Measurements from ENCODE around the gene CHRNA10.

Gene CHRNA10

DNA sequence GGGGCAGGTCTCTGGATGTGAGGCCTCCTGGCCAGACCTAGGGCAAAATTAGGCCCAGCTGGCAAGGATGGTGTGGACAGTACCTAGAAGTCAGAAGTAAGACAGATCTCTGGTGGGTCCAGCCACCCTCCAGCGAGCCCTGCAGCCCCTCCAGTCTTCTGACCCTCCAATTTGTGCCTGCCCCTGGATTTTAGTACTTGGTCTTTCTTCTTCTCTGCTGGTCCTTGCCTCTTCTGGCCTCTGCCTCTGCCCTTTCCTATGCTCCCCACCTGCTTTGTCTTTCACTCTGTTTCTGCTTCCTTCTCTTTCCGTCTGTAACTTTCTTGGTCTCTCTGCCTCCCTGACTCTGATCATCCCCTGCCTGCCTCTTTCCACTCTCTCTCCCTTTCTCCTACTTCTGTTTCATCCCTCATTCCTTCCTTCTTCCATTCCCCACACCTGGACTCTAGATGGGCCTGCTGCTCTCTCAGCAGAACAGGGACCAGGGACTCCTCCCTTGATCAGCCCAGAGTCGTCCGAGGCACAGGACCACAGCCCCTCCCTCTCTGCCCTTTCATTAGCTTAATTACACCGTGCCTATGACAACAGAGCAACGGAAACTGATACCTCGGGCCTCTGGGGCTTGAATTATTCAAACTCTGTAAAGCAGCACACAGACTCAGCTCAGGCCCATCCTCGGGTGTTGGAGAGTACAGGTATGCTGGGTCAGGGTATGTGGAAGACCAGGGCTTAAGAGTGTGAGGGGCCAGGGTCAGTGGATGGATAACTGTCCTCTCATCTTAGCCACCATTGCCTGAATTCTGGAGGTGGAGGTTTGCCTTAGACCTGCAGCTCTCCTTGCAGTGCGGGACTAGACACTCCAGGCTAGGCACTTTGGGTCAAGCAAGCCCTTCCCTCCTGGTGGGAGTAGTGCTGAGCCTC lies at the start of gene CHRNA10:
TSS of gene CHRNA10 (minus strand) at position 51 of the 921 bp plus-strand sequence. CDS start 72 bp downstream, outside the sequence.
- no peak for DNase-seq

DNA sequence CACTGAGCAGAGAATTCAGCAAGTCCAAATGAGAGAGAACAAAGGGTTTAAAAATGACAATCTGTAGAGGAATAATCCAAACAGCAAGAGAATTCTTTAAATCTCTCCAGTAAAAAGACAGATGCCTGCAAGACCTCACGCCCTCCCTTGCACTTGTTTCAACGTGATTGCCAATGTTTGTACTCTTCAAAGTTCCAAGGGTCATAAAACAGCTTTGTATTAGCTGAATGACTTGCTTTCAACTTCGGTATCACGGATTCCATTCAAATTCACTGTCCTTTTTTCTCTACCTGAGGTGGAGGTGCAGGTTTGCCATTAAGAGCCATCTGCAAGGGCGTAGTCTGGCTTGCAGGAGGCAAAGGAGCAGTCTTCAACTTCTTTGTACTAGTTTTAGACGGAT lies 41.1 kb upstream of the CHRNA10 start:
- no peak for DNase-seq

DNA sequence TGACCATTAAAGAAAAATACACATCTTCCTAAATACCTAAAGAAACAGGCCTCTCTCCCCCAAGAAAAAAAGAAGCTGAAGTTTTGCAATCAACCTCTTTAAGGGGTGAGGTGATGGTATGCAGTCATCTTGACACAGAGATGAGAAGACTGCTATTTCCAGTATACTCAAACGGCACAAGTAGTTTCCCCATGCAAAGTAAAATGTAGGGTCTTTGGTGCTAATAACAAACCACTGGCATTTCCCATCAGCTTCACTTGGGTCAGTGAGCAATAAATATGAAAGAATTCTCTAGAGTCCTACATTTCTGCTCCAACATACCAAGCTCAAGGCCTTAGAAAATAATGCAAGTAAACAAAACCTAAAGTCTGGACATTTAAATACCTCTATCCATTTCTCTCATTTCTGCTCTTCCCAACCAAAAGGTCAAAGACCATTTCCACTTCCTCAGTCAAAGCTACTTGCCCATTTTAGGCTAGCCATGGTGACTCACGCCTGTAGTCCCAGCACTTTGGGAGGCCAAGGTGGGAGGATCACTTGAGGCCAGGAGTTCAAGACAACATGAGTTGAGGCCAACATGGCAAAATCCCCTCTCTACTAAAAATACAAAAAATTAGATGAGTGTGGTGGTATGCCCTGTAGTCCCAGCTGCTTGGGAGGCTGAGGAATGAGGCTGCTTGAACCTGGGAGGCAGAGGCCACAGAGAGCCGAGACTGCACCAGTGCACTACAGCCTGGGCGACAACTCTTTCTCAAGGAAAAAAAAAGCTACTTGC lies 39.5 kb upstream of the CHRNA10 start:
- no peak for DNase-seq

DNA sequence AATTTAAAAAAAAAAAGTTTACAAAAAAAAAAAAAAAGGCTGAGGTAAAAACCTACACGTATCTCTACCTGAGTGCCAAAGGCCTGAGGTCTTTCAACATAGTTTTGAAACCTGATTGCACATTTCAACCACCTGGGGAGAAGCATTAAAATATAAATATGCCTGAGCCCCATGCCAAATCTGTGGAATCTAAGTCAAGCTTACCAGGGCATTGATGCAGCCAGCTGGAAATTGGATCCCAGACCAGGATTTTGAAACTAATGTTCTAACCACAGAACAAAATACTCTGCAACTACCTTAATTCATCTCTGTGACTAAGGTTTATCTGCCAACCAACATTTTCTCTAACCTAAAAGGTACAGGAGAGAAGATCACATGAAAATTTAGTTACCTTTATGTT lies 38.8 kb upstream of the CHRNA10 start:
- no peak for DNase-seq

- DNase-seq, result no peak
These were observed 36.0 kb upstream of the CHRNA10 start for GRCh38 chr11:3707176-3707575.

- DNase-seq, result no peak
These were observed 32.2 kb upstream of the CHRNA10 start for GRCh38 chr11:3703383-3703782.

DNA sequence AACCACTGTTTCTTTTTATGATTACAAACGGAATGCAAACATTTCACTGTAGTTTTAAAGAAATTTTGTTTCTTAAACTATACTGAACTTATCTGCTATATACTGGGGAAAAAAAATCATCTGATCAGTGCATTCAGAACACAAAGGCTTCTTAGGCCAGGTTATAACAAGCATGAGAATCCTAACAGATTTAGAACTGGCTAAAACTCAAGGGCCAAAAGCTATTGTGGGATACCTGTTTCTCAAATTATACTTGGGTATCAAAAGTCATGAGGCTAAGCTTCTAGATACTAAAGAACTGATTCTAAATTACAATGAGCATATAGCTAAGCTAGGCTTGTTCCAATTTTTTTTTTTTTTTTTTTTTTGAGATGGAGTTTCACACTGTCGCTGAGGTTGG lies 29.7 kb upstream of the CHRNA10 start:
- no peak for DNase-seq

- no peak for DNase-seq
These were observed 29.2 kb upstream of the CHRNA10 start for GRCh38 chr11:3700410-3700809.

- DNase-seq, result no peak
These were observed 15.6 kb upstream of the CHRNA10 start for GRCh38 chr11:3686751-3687150.

- DNase-seq, result no peak
These were observed 14.7 kb upstream of the CHRNA10 start for GRCh38 chr11:3685923-3686322.

GRCh38 chr11:3684819-3685172 lies 13.6 kb upstream of the CHRNA10 start:
- no peak for DNase-seq

DNA sequence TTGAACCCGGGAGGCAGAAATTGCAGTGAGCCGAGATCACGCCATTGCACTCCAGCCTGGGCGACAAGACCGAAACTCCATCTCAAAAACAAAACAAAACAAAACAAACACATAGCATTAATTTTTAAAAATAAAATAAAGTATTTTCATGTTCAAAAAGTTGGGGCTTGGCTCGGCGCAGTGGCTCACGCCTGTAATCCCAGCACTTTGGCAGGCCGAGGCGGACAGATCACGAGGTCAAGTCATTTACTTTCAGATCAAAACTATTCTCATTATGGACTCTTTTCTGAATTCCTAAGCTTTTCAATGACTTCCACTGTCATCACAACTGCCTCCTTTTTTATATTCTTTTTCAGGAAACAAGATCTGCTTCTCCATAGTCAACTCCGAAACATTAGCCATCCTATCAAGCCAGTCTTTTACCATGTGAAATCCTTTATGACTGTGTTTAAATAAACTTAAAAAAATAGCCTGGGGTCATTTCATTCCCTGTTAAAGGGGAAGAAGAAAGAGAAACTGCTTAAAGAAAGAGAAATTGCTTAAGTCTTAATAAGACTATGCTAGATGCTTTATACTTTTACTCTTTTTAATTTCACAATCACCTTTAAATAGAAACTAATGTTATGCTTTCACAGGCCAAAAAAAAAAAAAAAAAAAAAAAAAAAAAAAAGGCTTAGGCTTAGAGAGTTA lies 13.1 kb upstream of the CHRNA10 start:
- DNase-seq, result no peak

GRCh38 chr11:3683039-3683438 lies 11.9 kb upstream of the CHRNA10 start:
- DNase-seq, result no peak

DNA sequence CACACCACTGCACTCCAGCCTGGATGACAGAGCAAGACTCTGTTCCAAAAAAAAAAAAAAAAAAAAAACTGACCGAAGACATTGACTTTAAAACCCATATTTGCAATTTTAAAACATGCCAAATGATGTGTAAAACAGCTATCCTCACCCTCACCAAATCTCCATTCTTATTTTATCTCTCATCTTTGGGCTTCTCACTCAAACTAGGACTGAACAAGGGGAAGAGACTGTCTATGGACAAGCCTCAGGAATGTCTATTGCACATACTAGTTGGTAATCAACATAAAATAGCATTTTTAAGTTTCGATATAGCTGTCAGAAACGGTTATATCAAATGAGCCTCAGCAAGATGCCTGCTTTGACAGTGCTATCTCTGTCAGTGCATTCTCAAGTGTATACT lies 7.9 kb upstream of the CHRNA10 start:
- DNase-seq, result no peak

GRCh38 chr11:3675971-3676370 lies 4.8 kb upstream of the CHRNA10 start:
- no peak for DNase-seq

- DNase-seq, result no peak
These were observed 3.0 kb upstream of the CHRNA10 start for GRCh38 chr11:3674189-3674588.

DNA sequence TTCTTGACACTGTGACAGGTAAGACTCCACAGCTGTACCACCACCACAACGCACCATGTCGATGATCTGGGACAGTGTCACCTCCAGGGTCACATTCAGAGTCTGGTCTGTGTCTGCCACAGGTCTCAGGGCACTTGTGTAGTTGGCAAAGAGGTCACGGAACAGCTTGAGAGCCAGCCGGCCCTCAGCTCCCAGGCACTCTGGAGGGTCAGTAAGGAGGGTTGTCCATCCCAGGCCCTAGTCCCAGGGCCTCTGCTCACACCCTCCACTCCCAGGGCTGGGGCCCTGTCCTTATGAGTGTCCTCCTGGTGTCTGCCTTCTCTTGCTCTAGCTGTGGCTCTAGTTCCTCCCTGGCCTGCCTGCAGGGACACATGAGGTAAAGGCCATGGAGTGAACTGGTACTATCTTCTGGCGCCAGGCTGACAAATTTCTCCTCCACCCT lies 1.4 kb downstream of the CHRNA10 start:
- no peak for DNase-seq

GRCh38 chr11:3669128-3669527 lies 2.1 kb downstream of the CHRNA10 start:
- no peak for DNase-seq

DNA sequence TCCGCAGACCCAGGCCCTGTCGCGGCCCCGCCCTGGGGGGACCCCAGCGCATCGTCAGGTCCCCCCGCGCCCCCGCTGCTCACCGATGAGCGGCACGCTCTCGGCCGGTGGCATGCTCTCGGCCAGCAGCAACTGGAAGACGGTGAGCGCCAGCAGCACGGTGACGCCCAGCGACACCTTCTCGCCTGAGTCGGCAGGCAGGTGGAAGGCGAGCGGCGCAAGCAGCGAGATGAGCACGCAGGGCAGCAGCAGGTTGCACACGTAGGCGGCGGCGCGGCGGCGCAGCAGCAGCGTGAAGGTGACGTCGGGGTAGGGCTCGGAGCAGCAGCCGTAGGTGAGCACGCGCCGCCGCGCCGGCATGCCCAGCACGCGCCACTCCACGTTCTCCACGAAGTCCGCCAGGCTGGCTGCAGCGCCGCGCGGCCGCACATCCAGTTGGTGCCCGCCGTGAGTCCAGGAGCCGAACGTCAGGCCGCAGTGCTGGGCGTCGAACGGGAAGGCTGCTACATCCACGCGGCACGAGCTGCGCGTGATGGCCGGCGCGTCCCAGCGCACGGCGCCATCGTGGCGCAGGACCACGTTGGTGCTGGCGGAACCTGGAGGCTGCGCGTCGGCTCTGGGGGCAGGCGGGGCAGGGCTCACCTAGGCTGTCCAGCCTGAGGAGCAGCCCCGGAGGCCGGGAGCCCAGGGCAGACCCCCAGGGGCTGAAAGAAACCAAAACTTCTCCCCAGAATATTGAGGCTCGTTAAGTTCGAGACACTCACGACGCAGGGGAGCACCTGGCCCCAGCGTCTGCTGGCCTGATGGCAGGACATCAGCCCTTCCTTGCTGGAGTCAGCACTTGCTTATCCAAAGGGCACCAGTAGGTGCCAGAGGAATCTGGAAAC lies 3.8 kb downstream of the CHRNA10 start:
- no peak for DNase-seq

DNA sequence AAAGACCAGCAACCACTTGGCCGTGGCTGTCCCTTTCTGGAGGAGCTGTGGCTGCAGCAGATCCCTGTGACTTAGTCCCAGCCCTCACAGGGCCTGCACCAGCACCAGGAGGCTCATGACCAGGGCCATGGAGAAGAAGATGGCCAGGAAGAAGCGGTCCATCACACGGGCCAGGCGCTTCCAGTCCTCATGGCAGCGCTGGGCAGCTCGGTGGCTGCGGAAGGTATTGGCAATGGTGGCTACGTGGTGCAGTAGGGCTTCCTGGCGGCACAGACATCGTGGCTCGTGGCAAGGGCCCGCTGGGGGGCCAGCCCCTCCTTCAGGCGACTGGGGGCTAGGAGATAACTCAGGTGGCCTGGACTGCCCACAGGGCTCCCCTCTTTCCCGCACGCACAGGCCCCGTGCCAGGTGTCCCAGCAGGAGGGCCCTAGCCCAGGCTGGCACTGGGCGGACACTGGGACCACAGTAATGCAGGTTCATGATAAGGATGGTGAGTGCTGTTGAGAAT lies 5.1 kb downstream of the CHRNA10 start:
- DNase-seq, result no peak

GRCh38 chr11:3665336-3666022 lies 5.7 kb downstream of the CHRNA10 start:
- no peak for DNase-seq

Measured in retina (tissue), 1 donor.